ENCODE data around the gene OSBPL6.
A peak's percentile ranks its signal among the peaks of the same experiment; 100 is the strongest.
"Not testable (repeated sequence)": the region's sequence is repeated elsewhere in the genome, so short reads cannot be mapped to it uniquely, and the experiment has no call there.

The OSBPL6 gene

GRCh38 chr2:178296394-178297090, 102.2 kb downstream of the OSBPL6 start:
- in situ Hi-C loops (cut with MboI; ENCODE audit: low sequenced_read_pairs), result no loop called here
- Histone ChIP-seq H3K4me1 (peaks cover 7% of the 10 kb centered on the region), H3K27me3 (ENCODE audit: low read depth) (no peaks in the 10 kb centered on the region), H3K4me3 (no peak overlapping the region), H3K36me3 (replicated peaks) (no peaks in the 10 kb centered on the region), H3K9me3 (no peaks in the 10 kb centered on the region)
- no peak for DNase-seq (ENCODE audit: low spot score in 2 of 2)

GRCh38 chr2:178297091-178297411, 102.7 kb downstream of the OSBPL6 start:
- DNase-seq (ENCODE audit: low spot score in 2 of 2), result no peak
- in situ Hi-C loops (cut with MboI; ENCODE audit: low sequenced_read_pairs), result no loop called here
- H3K27me3 ChIP-seq (ENCODE audit: low read depth), result no peaks in the 10 kb centered on the region
- no peaks in the 10 kb centered on the region for H3K36me3 ChIP-seq (replicated peaks)
- H3K9me3 ChIP-seq, result no peaks in the 10 kb centered on the region
- peaks cover 11% of the 10 kb centered on the region for H3K4me1 ChIP-seq
- H3K4me3 ChIP-seq, result no peak overlapping the region

- no peak for DNase-seq (ENCODE audit: low spot score in 2 of 2)
- Histone ChIP-seq H3K4me1 (peaks cover 22% of the 10 kb centered on the region), H3K27me3 (ENCODE audit: low read depth) (no peaks in the 10 kb centered on the region), H3K4me3 (no peak overlapping the region), H3K36me3 (replicated peaks) (no peaks in the 10 kb centered on the region), H3K9me3 (no peaks in the 10 kb centered on the region)
- in situ Hi-C loops (cut with MboI; ENCODE audit: low sequenced_read_pairs), result no loop called here
Observed at GRCh38 chr2:178298785-178299212, 104.5 kb downstream of the OSBPL6 start.

- Histone ChIP-seq H3K36me3 (replicated peaks) (no peaks in the 10 kb centered on the region), H3K9me3 (no peaks in the 10 kb centered on the region), H3K27me3 (ENCODE audit: low read depth) (no peaks in the 10 kb centered on the region), H3K4me1 (peaks cover 22% of the 10 kb centered on the region), H3K4me3 (no peak overlapping the region)
- in situ Hi-C loops (cut with MboI; ENCODE audit: low sequenced_read_pairs), result no loop called here
- peak; percentile 73 to 95 for DNase-seq (ENCODE audit: low spot score in 2 of 2)
Observed at GRCh38 chr2:178301649-178302238, 107.4 kb downstream of the OSBPL6 start.

- Histone ChIP-seq H3K27me3 (ENCODE audit: low read depth) (no peaks in the 10 kb centered on the region), H3K4me1 (peaks cover 22% of the 10 kb centered on the region), H3K36me3 (replicated peaks) (no peaks in the 10 kb centered on the region), H3K9me3 (no peaks in the 10 kb centered on the region), H3K4me3 (no peak overlapping the region)
- DNase-seq (ENCODE audit: low spot score in 2 of 2), result peak in 1 of 2 experiments; percentile 15
- in situ Hi-C loops (cut with MboI; ENCODE audit: low sequenced_read_pairs), result no loop called here
Observed at GRCh38 chr2:178304333-178304732, 110.0 kb downstream of the OSBPL6 start.

- Histone ChIP-seq H3K9me3 (no peaks in the 10 kb centered on the region), H3K4me3 (no peak overlapping the region), H3K27me3 (ENCODE audit: low read depth) (no peaks in the 10 kb centered on the region), H3K4me1 (peaks cover 16% of the 10 kb centered on the region), H3K36me3 (replicated peaks) (no peaks in the 10 kb centered on the region)
- in situ Hi-C loops (cut with MboI; ENCODE audit: low sequenced_read_pairs), result no loop called here
- DNase-seq (ENCODE audit: low spot score in 2 of 2), result peak; percentile 50 to 70
Observed at GRCh38 chr2:178306352-178307073, 112.2 kb downstream of the OSBPL6 start.

GRCh38 chr2:178307650-178308049, 113.3 kb downstream of the OSBPL6 start:
- Histone ChIP-seq H3K9me3 (no peaks in the 10 kb centered on the region), H3K4me3 (no peak overlapping the region), H3K27me3 (ENCODE audit: low read depth) (no peaks in the 10 kb centered on the region), H3K4me1 (peaks cover 6% of the 10 kb centered on the region), H3K36me3 (replicated peaks) (no peaks in the 10 kb centered on the region)
- in situ Hi-C loops (cut with MboI; ENCODE audit: low sequenced_read_pairs), result no loop called here
- DNase-seq (ENCODE audit: low spot score in 2 of 2), result no peak

GRCh38 chr2:178309541-178309940, 115.2 kb downstream of the OSBPL6 start:
- Histone ChIP-seq H3K27me3 (ENCODE audit: low read depth) (no peaks in the 10 kb centered on the region), H3K4me3 (no peak overlapping the region), H3K4me1 (no peaks in the 10 kb centered on the region), H3K36me3 (replicated peaks) (no peaks in the 10 kb centered on the region), H3K9me3 (no peaks in the 10 kb centered on the region)
- no peak for DNase-seq (ENCODE audit: low spot score in 2 of 2)
- in situ Hi-C loops (cut with MboI; ENCODE audit: low sequenced_read_pairs), result no loop called here

- no peak for DNase-seq (ENCODE audit: low spot score in 2 of 2)
- no peaks in the 10 kb centered on the region for H3K36me3 ChIP-seq (replicated peaks)
- no peaks in the 10 kb centered on the region for H3K4me1 ChIP-seq
- H3K27me3 ChIP-seq (ENCODE audit: low read depth), result no peaks in the 10 kb centered on the region
- no peaks in the 10 kb centered on the region for H3K9me3 ChIP-seq
- in situ Hi-C loops (cut with MboI; ENCODE audit: low sequenced_read_pairs), result no loop called here
- H3K4me3 ChIP-seq, result no peak overlapping the region
Observed at GRCh38 chr2:178315078-178315477, 120.8 kb downstream of the OSBPL6 start.

GRCh38 chr2:178315488-178315948, 121.2 kb downstream of the OSBPL6 start:
- H3K27me3 ChIP-seq (ENCODE audit: low read depth), result no peaks in the 10 kb centered on the region
- no peak for DNase-seq (ENCODE audit: low spot score in 2 of 2)
- in situ Hi-C loops (cut with MboI; ENCODE audit: low sequenced_read_pairs), result no loop called here
- no peaks in the 10 kb centered on the region for H3K36me3 ChIP-seq (replicated peaks)
- no peaks in the 10 kb centered on the region for H3K9me3 ChIP-seq
- H3K4me3 ChIP-seq, result no peak overlapping the region
- H3K4me1 ChIP-seq, result no peaks in the 10 kb centered on the region

GRCh38 chr2:178317811-178318210, 123.5 kb downstream of the OSBPL6 start:
- H3K9me3 ChIP-seq, result no peaks in the 10 kb centered on the region
- no peaks in the 10 kb centered on the region for H3K36me3 ChIP-seq (replicated peaks)
- no peak for DNase-seq (ENCODE audit: low spot score in 2 of 2)
- in situ Hi-C loops (cut with MboI; ENCODE audit: low sequenced_read_pairs), result no loop called here
- H3K4me3 ChIP-seq, result no peak overlapping the region
- H3K4me1 ChIP-seq, result no peaks in the 10 kb centered on the region
- no peaks in the 10 kb centered on the region for H3K27me3 ChIP-seq (ENCODE audit: low read depth)

- Histone ChIP-seq H3K4me3 (no peak overlapping the region), H3K9me3 (no peaks in the 10 kb centered on the region), H3K27me3 (ENCODE audit: low read depth) (no peaks in the 10 kb centered on the region), H3K36me3 (replicated peaks) (no peaks in the 10 kb centered on the region), H3K4me1 (no peaks in the 10 kb centered on the region)
- no peak for DNase-seq (ENCODE audit: low spot score in 2 of 2)
- in situ Hi-C loops (cut with MboI; ENCODE audit: low sequenced_read_pairs), result no loop called here
Observed at GRCh38 chr2:178320011-178320585, 125.8 kb downstream of the OSBPL6 start.

GRCh38 chr2:178322068-178322467, 127.8 kb downstream of the OSBPL6 start:
- Histone ChIP-seq H3K4me3 (no peak overlapping the region), H3K9me3 (no peaks in the 10 kb centered on the region), H3K27me3 (ENCODE audit: low read depth) (no peaks in the 10 kb centered on the region), H3K4me1 (no peaks in the 10 kb centered on the region), H3K36me3 (replicated peaks) (no peaks in the 10 kb centered on the region)
- in situ Hi-C loops (cut with MboI; ENCODE audit: low sequenced_read_pairs), result no loop called here
- DNase-seq (ENCODE audit: low spot score in 2 of 2), result no peak

- H3K4me3 ChIP-seq; in situ Hi-C loops (cut with MboI; ENCODE audit: low sequenced_read_pairs); H3K27me3 ChIP-seq (ENCODE audit: low read depth); H3K4me1 ChIP-seq; H3K36me3 ChIP-seq (replicated peaks); DNase-seq (ENCODE audit: low spot score in 2 of 2); H3K9me3 ChIP-seq: not testable (repeated sequence)
Observed at GRCh38 chr2:178323331-178323730, 129.0 kb downstream of the OSBPL6 start.
